PC-3 (cell line): Measurements from ENCODE around the gene ABHD11. TPM values are rescaled to one million over a fixed set of nuclear protein-coding genes. Genes with fewer than 3 reads are reported as not detected.
A peak's percentile ranks its signal among the peaks of the same experiment; 100 is the strongest.

ENCODE experiments used
- ATAC-seq: fragments of 200-7000 bp; cut with Tn5 transposase; 2 replicates; pipeline ENCODE4 v1.9.1; 2020; ENCODE audit warnings: mild to moderate bottlenecking, moderate library complexity
- BruUV-seq: library from RNA; stranded (reverse); fragments of 400-500 nt; replicated peaks from 2 replicates; lab custom pipeline; 2021; lab: Mats Ljungman, UMichigan
- CTCF ChIA-PET: fragments of 300-600 bp; sonication (Branson Sonifier 250); formaldehyde crosslinking; loops from one replicate; lab custom pipeline; 2022; ENCODE audit warnings: antibody characterized with exemption; lab: Charles Lee
- POLR2A ChIA-PET: fragments of 300-600 bp; sonication (Branson Sonifier 250); formaldehyde crosslinking; loops from one replicate; lab custom pipeline; 2022; ENCODE audit warnings: antibody characterized with exemption; ENCODE audit not compliant: unreplicated experiment; lab: Charles Lee
- DNase-seq: peaks from one replicate; pipeline ENCODE4 v3.0.0-alpha.2; 2015
- H2AFZ ChIP-seq: fragments of 300-600 bp; sonication (generic); 2 replicates; pipeline ENCODE4 v1.6.0; 2016; ENCODE audit warnings: antibody characterized with exemption, low read length
- H3F3A ChIP-seq: fragments of 300-600 bp; sonication (generic); one replicate; pipeline ENCODE4 v1.6.0; 2017; ENCODE audit warnings: antibody characterized with exemption, low read length, control low read depth, mild to moderate bottlenecking; ENCODE audit not compliant: unreplicated experiment
- H3K27ac ChIP-seq: fragments of 300-600 bp; sonication (generic); 2 replicates; pipeline ENCODE4 v1.5.1; 2016; ENCODE audit warnings: mild to moderate bottlenecking, low read length
- H3K27me3 ChIP-seq: fragments of 300-600 bp; sonication (generic); 2 replicates; pipeline ENCODE4 v1.6.1; 2016; ENCODE audit warnings: low read length, mixed read lengths
- H3K36me3 ChIP-seq: fragments of 300-600 bp; sonication (generic); 2 replicates; pipeline ENCODE4 v1.6.1; 2016; ENCODE audit warnings: low read depth, mixed run types, low read length, mixed read lengths
- H3K4me1 ChIP-seq: fragments of 300-600 bp; sonication (generic); 2 replicates; pipeline ENCODE4 v1.5.1; 2016; ENCODE audit warnings: low read length; ENCODE audit not compliant: insufficient read depth
- H3K4me2 ChIP-seq: fragments of 300-600 bp; sonication (generic); 2 replicates; pipeline ENCODE4 v1.6.0; 2016; ENCODE audit warnings: low read length
- H3K4me3 ChIP-seq: fragments of 300-600 bp; sonication (generic); 2 replicates; pipeline ENCODE4 v1.5.1; 2016; ENCODE audit warnings: mild to moderate bottlenecking, low read length, mixed read lengths
- H3K79me2 ChIP-seq: fragments of 300-600 bp; sonication (generic); 2 replicates; pipeline ENCODE4 v1.6.1; 2017; ENCODE audit warnings: low read length, mixed read lengths
- H3K9ac ChIP-seq: fragments of 300-600 bp; sonication (generic); 2 replicates; pipeline ENCODE4 v1.6.0; 2016; ENCODE audit warnings: mild to moderate bottlenecking, low read length
- H3K9me2 ChIP-seq: fragments of 300-600 bp; sonication (generic); replicated peaks from 2 replicates; pipeline ENCODE4 v1.6.1; 2016; ENCODE audit warnings: mixed run types, low read length, mixed read lengths
- H3K9me3 ChIP-seq: fragments of 300-600 bp; sonication (generic); 2 replicates; pipeline ENCODE4 v1.6.1; 2016; ENCODE audit warnings: low read length, mixed read lengths
- H4K20me1 ChIP-seq: fragments of 300-600 bp; sonication (generic); 2 replicates; pipeline ENCODE4 v1.6.1; 2016; ENCODE audit warnings: low read length, mixed read lengths
- EZH2 ChIP-seq: fragments of 300-600 bp; sonication (generic); IDR thresholded peaks from one replicate; pipeline ENCODE4 v1.6.1; 2017; ENCODE audit warnings: antibody characterized with exemption, mild to moderate bottlenecking, low read length; ENCODE audit not compliant: unreplicated experiment
- EZH2phosphoT487 ChIP-seq: fragments of 300-600 bp; sonication (generic); IDR thresholded peaks from 2 replicates; pipeline ENCODE4 v1.6.1; 2018; ENCODE audit warnings: mild to moderate bottlenecking, antibody characterized with exemption, low read length, borderline replicate concordance
- intact Hi-C: fragments of 100-400 bp; cut with micrococcal nuclease; formaldehyde crosslinking; loops from 2 replicates; pipeline ENCODE4 v1.9.0; 2023
- total RNA-seq: library from RNA; depleted of rRNA; stranded (reverse); fragments of >200 nt; gene quantifications from 2 replicates; pipeline ENCODE4 v1.2.3, GENCODE V29; 2014
- TF ChIP-seq, protein P1 (sequence below): fragments of 300-600 bp; sonication (generic); conservative IDR thresholded peaks from 2 replicates; pipeline ENCODE4 v1.5.1; 2017; ENCODE audit warnings: antibody characterized with exemption, low read depth, mild to moderate bottlenecking, low read length

ABHD11 gene
- total RNA-seq, 1 experiment from 2014 or later = 41.4 TPM

DNA sequence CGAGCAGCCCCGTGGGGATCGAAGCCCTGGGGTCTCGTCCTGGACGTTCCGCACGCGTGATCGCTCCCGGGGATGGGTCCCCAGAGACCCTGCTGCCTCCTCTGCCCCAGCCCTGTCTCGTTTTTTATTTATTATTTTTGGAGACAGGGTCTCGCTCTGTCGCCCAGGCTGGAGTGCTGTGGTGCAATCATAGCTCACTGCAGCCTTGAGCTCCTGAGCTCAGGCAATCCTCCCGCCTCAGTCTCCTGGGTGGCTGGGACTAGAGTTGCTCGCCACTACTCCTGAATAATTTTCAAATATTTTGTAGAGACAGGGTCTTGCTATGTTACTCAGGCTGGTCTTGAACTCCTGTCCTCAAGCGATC lies 18.8 kb downstream of the ABHD11 start:
- ChIA-PET POLR2A (interaction anchor here (0.6 to 1.6 kb wide), 2 partner anchors 14 to 142 kb away, joined by 4 to 44 read pairs; partner anchors contain the start of gene TBL2), CTCF (no interaction called here)
- no peak for ATAC-seq
- H4K20me1 ChIP-seq = peaks cover 8% of the 10 kb centered on the region; the same call in 1 of the 2 replicates
- no peaks in the 10 kb centered on the region for H3K9me2 ChIP-seq
- H2AFZ ChIP-seq = no peak overlapping the region
- H3K4me2 ChIP-seq = peak overlapping the region; percentile 87
- H3K79me2 ChIP-seq = peaks cover 48% of the 10 kb centered on the region
- no peak for DNase-seq
- no TSS peak for BruUV-seq
- intact Hi-C loops = loop anchor here (2.0 to 5.0 kb wide), 2 partner anchors 15 to 52 kb away; partner anchors contain the start of gene VPS37D
- H3K27me3 ChIP-seq = no peaks in the 10 kb centered on the region
- TF ChIP-seq, protein P1, sequence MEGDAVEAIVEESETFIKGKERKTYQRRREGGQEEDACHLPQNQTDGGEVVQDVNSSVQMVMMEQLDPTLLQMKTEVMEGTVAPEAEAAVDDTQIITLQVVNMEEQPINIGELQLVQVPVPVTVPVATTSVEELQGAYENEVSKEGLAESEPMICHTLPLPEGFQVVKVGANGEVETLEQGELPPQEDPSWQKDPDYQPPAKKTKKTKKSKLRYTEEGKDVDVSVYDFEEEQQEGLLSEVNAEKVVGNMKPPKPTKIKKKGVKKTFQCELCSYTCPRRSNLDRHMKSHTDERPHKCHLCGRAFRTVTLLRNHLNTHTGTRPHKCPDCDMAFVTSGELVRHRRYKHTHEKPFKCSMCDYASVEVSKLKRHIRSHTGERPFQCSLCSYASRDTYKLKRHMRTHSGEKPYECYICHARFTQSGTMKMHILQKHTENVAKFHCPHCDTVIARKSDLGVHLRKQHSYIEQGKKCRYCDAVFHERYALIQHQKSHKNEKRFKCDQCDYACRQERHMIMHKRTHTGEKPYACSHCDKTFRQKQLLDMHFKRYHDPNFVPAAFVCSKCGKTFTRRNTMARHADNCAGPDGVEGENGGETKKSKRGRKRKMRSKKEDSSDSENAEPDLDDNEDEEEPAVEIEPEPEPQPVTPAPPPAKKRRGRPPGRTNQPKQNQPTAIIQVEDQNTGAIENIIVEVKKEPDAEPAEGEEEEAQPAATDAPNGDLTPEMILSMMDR = no peak
- TF ChIP-seq EZH2phosphoT487 (no peak), EZH2 (no peak)
- H3K9me3 ChIP-seq = no peaks in the 10 kb centered on the region
- peaks cover 11% of the 10 kb centered on the region for H3F3A ChIP-seq
- H3K9ac ChIP-seq = peak overlapping the region; percentile 44
- H3K4me3 ChIP-seq = peak overlapping the region; percentile 60
- H3K4me1 ChIP-seq = peaks cover 46% of the 10 kb centered on the region
- peak overlapping the region; percentile 11; the same call in 1 of the 2 replicates for H3K27ac ChIP-seq
- peaks cover 15% of the 10 kb centered on the region; the same call in 1 of the 2 replicates for H3K36me3 ChIP-seq

GRCh38 chr7:73718905-73719805 lies 19.4 kb downstream of the ABHD11 start, which contains the start of gene STX1A:
TSS of gene STX1A (minus strand) at chr7:73719669. CDS start at chr7:73719631, 38 bp downstream.
- POLR2A ChIA-PET = interaction anchor here (0.6 to 1.6 kb wide), 3 partner anchors 13 to 141 kb away, joined by 5 to 44 read pairs (median 10); partner anchors contain the start of gene TBL2
- Histone ChIP-seq H3K9me3 (no peaks in the 10 kb centered on the region), H3K4me2 (peak within 1 kb of the TSS; percentile 99), H2AFZ (no peak within 1 kb of the TSS), H3K9me2 (no peaks in the 10 kb centered on the region), H3F3A (peaks cover 11% of the 10 kb centered on the region), H3K36me3 (peaks cover 19% of the 10 kb centered on the region), H4K20me1 (peaks cover 11% of the 10 kb centered on the region; the same call in 1 of the 2 replicates), H3K27me3 (no peaks in the 10 kb centered on the region), H3K9ac (peak within 1 kb of the TSS; percentile 100), H3K79me2 (peaks cover 54% of the 10 kb centered on the region), H3K27ac (peak within 1 kb of the TSS; percentile 100), H3K4me3 (peak within 1 kb of the TSS; percentile 95), H3K4me1 (peaks cover 50% of the 10 kb centered on the region)
- TF ChIP-seq EZH2phosphoT487 = no peak
- intact Hi-C loops = loop anchor here (2.0 to 5.0 kb wide), 2 partner anchors 14 to 52 kb away; partner anchors contain the start of gene VPS37D
- peak; percentile 73 for DNase-seq
- BruUV-seq = no TSS peak
- CTCF ChIA-PET = no interaction called here
- peak; percentile 9 for ATAC-seq

- DNase-seq (peak; percentile 38), ATAC-seq (peak; percentile 3)
- peaks cover 55% of the 10 kb centered on the region for H3K4me1 ChIP-seq
- peak overlapping the region; percentile 95 for H3K4me3 ChIP-seq
- ChIA-PET CTCF (no interaction called here), POLR2A (interaction anchor here (0.6 to 4.9 kb wide), 2 partner anchors 12 to 361 kb away, joined by 4 to 90 read pairs; no protein-coding TSS in a partner anchor)
- peaks cover 61% of the 10 kb centered on the region for H3K79me2 ChIP-seq
- no peaks in the 10 kb centered on the region for H3K9me3 ChIP-seq
- H3K9ac ChIP-seq = peak overlapping the region; percentile 100
- peak overlapping the region; percentile 100 for H3K27ac ChIP-seq
- H3F3A ChIP-seq = peaks cover 11% of the 10 kb centered on the region
- peaks cover 24% of the 10 kb centered on the region for H3K36me3 ChIP-seq
- no peaks in the 10 kb centered on the region for H3K9me2 ChIP-seq
- BruUV-seq = TSS peak; percentile 73
- peaks cover 16% of the 10 kb centered on the region; the same call in 1 of the 2 replicates for H4K20me1 ChIP-seq
- H2AFZ ChIP-seq = no peak overlapping the region
- peak overlapping the region; percentile 99 for H3K4me2 ChIP-seq
- TF ChIP-seq EZH2 = no peak
- no peak for TF ChIP-seq EZH2phosphoT487
- TF ChIP-seq, protein P1 = no peak
- no peaks in the 10 kb centered on the region for H3K27me3 ChIP-seq
- intact Hi-C loops = loop anchor here (2.0 to 5.0 kb wide), 2 partner anchors 14 to 51 kb away; partner anchors contain the start of gene VPS37D
Observed at GRCh38 chr7:73718438-73718881, 20.1 kb downstream of the ABHD11 start.
